ENCODE results near the gene MAPK7.

The MAPK7 gene

DNA sequence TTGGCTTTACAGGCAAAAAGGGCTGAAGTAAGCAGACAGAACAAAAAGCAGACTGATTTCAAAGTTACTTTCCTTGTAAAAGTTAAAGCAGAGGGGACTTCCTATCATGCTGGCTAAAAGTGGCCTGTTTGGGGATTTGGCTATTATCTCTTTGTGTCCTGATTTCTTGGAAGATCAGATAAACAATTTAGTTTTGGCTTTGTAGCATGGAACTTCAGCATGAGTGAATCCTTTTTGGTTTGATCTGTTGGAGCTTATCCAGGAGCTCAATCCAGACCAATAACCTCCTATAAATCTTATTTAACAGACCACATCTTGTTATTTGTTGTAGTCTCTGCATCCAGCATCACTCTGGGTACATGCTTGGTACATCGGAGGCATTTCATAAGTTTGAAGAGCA, 23.9 kb downstream of the MAPK7 start:
- TF ChIP-seq CTCF (conservative IDR thresholded peaks at IDR 0.05; ENCODE audit: low read depth, low read length), result no peak
- DNase-seq (ENCODE audit: low read depth), result no peak
- H3K4me3 ChIP-seq (ENCODE audit: low read length), result no peak overlapping the region

DNA sequence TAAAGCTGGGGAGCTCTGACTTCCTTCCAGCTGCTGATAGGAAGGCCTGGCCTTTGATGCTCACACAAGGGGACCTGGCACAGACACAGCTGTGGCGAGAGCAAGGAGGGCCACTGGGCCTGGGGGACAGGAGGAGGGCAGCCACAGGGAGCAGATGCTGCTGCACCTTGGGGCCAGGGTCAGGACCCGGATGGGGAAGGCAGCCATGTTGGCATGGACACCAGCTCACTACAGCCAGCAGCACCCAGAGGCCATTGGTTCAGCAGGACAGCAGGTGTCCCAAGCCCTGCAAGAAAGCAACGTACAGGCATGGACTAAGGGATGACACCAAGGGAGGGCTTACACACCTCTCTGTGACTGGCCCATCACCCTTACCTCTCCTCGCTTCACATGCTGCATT, 24.7 kb downstream of the MAPK7 start:
- no peak for TF ChIP-seq CTCF (conservative IDR thresholded peaks at IDR 0.05; ENCODE audit: low read depth, low read length)
- DNase-seq (ENCODE audit: low read depth), result no peak
- no peak overlapping the region for H3K4me3 ChIP-seq (ENCODE audit: low read length)

GRCh38 chr17:19404264-19404663, 26.0 kb downstream of the MAPK7 start:
- H3K4me3 ChIP-seq (ENCODE audit: low read length), result no peak overlapping the region
- no peak for TF ChIP-seq CTCF (conservative IDR thresholded peaks at IDR 0.05; ENCODE audit: low read depth, low read length)
- DNase-seq (ENCODE audit: low read depth), result no peak

DNA sequence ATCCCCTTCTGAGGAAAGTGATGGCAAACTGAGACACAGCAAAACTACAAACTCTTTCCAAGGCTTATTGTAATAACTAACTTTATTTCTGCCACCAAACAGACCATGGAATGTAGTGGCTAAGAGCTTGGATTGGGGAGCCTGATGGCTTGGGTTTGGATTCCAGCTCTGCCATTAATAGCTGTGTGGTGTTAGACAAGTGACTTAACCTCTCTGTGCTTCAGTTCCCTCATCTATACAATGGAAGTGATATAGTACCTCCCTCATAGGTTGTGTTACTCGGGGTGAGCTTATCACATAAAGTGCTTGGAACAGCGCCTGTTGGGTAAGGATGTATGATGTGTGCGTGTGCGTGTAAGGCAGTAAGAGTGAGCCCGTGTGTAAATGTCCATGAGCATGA, 26.8 kb downstream of the MAPK7 start:
- no peak for DNase-seq (ENCODE audit: low read depth)
- no peak for TF ChIP-seq CTCF (conservative IDR thresholded peaks at IDR 0.05; ENCODE audit: low read depth, low read length)
- H3K4me3 ChIP-seq (ENCODE audit: low read length), result no peak overlapping the region

DNA sequence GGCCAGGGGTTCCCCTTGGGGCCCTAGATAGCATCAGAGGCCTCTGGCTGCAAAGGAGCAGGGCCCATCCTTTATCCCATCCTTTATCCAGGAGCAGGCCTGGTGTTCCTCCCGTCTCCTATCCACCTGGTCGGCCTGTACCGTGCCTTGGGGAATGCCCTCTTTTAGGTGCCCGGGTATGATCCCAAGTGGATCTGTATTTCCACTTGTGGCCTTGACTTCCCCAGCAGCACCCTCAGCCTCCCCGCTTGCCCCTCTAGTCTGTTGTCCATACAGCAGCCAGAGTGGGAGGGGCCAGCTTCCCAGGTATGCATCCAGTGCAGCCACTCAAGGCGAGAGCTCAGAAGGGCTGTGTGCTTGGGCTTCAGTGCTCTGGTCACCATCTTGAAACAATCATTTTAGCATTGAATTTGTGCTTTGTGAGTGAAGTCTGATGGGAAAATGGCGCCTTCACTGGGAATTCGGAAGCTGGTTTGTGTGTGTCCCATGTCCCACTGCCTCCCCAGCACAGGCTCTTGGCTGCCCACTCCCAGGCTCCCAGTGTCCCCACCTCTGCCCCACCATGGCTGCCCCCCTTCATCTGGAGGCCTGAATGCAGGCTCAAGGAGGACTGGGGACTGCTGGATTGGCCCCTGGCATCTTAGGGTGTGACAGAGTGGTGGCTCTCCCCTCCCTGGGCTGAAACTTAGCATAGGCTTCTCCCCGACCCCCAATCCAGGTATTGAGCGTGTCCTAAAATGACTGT, 29.5 kb downstream of the MAPK7 start:
- no peak for TF ChIP-seq CTCF (conservative IDR thresholded peaks at IDR 0.05; ENCODE audit: low read depth, low read length)
- DNase-seq (ENCODE audit: low read depth), result no peak
- no peak overlapping the region for H3K4me3 ChIP-seq (ENCODE audit: low read length)

- DNase-seq (ENCODE audit: low read depth), result no peak
- no peak for TF ChIP-seq CTCF (conservative IDR thresholded peaks at IDR 0.05; ENCODE audit: low read depth, low read length)
- no peak overlapping the region for H3K4me3 ChIP-seq (ENCODE audit: low read length)
These were observed 30.0 kb downstream of the MAPK7 start for GRCh38 chr17:19408346-19408710.

DNA sequence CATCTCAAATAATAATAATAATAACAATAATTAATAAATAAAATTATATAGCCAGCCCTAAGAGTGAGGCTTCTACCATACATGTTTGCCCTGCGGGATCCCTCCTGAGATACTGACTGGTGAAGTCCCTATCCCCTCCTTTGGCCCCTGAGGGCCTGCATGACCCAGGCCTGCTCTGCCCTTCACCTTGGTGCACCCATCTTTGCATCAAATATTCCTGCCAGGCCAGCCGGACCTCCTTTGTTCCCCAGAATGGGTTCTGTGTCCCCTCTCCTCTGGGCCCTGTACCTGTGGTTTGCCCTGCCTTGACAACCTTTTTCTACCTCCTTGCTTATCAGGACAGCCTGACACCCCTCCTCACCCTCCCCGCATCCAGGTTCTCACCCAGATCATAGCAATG, 30.8 kb downstream of the MAPK7 start:
- no peak for DNase-seq (ENCODE audit: low read depth)
- no peak overlapping the region for H3K4me3 ChIP-seq (ENCODE audit: low read length)
- no peak for TF ChIP-seq CTCF (conservative IDR thresholded peaks at IDR 0.05; ENCODE audit: low read depth, low read length)
